ENCODE data around the gene CACNB4. TPM values are rescaled to one million over a fixed set of nuclear protein-coding genes. Genes with fewer than 3 reads are reported as not detected.

The CACNB4 gene
- total RNA-seq, 1 donor from 2014 or later: 3.4 TPM

DNA sequence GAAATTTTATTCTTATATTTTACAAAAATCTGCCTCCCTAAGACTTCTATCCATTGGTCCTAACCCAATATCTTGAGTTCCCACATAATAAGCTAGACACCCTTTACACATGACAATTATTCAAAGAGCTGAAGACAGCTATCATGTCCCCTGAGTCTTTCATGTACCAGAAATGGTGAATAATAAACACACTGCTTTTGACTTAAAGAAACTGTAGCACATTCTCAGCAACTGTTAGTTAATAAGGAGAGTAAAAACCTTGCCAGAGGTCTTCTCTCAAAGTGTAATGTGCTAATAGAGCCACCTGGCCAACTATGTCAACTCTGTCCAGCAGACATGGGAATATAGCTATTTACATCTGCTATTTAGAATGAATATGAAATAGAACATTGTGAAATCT is 160.9 kb downstream of the CACNB4 start:
- H3K4me3 Mint-ChIP-seq (ENCODE audit: unreplicated experiment): no peak overlapping the region
- TF ChIP-seq, protein P1, sequence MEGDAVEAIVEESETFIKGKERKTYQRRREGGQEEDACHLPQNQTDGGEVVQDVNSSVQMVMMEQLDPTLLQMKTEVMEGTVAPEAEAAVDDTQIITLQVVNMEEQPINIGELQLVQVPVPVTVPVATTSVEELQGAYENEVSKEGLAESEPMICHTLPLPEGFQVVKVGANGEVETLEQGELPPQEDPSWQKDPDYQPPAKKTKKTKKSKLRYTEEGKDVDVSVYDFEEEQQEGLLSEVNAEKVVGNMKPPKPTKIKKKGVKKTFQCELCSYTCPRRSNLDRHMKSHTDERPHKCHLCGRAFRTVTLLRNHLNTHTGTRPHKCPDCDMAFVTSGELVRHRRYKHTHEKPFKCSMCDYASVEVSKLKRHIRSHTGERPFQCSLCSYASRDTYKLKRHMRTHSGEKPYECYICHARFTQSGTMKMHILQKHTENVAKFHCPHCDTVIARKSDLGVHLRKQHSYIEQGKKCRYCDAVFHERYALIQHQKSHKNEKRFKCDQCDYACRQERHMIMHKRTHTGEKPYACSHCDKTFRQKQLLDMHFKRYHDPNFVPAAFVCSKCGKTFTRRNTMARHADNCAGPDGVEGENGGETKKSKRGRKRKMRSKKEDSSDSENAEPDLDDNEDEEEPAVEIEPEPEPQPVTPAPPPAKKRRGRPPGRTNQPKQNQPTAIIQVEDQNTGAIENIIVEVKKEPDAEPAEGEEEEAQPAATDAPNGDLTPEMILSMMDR (IDR thresholded peaks at IDR 0.05): no peak
- H3K4me1 Mint-ChIP-seq (ENCODE audit: unreplicated experiment): no peaks in the 10 kb centered on the region
- no peak for DNase-seq (ENCODE audit: extremely low spot score, unreplicated experiment)
- no peak overlapping the region for H3K27ac Mint-ChIP-seq (ENCODE audit: unreplicated experiment)
- peaks cover 8% of the 10 kb centered on the region for H3K9me3 Mint-ChIP-seq (ENCODE audit: unreplicated experiment)
- H3K27me3 Mint-ChIP-seq (ENCODE audit: unreplicated experiment): peaks cover 18% of the 10 kb centered on the region
- no peaks in the 10 kb centered on the region for H3K36me3 Mint-ChIP-seq (ENCODE audit: unreplicated experiment)

DNA sequence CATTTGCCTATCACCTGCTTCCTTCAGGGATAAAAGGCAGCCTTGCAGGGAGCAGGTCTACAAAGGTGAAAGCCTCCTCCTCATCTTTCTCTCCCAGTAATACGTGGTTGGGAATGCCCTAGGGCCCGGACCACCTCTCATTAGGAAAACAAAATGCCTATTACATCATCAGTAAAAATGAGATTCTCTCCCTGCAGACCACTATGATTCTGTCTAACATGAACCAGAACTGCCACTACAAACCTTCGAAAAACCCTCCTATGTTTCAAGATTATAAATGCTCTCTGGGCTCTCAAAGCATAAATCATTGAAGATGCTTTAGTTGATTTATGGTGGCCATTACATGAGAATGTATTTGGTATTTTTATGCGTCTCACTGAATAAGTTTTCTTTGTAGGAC is 162.2 kb downstream of the CACNB4 start:
- H3K4me1 Mint-ChIP-seq (ENCODE audit: unreplicated experiment): no peaks in the 10 kb centered on the region

DNA sequence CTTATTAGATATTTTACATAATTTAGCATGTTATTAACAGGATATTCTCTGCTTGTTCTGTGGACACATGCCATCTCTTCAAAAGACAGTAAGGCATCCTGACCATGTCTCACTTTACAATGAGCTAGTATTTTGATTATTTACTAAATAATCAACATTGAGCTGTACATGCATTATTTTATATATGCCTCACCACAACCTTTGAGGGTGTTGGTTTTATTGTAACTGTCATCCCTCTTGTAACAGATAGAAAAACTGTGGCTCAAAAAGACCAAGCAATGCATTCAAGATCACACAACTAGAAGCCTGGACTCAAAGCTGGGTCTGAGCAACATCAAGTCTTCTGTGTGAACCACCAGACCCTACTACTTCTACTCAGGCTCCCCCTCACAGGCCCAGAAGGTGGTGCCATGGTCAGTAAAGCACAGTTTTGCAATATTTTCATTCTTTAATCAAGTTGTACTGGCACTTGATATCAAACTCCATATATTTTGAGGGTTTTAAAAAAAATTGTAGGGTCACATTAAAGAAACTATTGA is 165.5 kb downstream of the CACNB4 start:
- Mint-ChIP-seq H3K4me1 (ENCODE audit: unreplicated experiment) (no peaks in the 10 kb centered on the region), H3K36me3 (ENCODE audit: unreplicated experiment) (no peaks in the 10 kb centered on the region), H3K27ac (ENCODE audit: unreplicated experiment) (no peak overlapping the region), H3K4me3 (ENCODE audit: unreplicated experiment) (no peak overlapping the region), H3K9me3 (ENCODE audit: unreplicated experiment) (no peaks in the 10 kb centered on the region), H3K27me3 (ENCODE audit: unreplicated experiment) (peaks cover 37% of the 10 kb centered on the region)
- TF ChIP-seq, protein P1 (IDR thresholded peaks at IDR 0.05): no peak
- no peak for DNase-seq (ENCODE audit: extremely low spot score, unreplicated experiment)

More for the DNA sequence above, 162.2 kb downstream of the CACNB4 start:
- Mint-ChIP-seq H3K27ac (ENCODE audit: unreplicated experiment) (no peak overlapping the region), H3K36me3 (ENCODE audit: unreplicated experiment) (no peaks in the 10 kb centered on the region), H3K9me3 (ENCODE audit: unreplicated experiment) (no peaks in the 10 kb centered on the region), H3K4me3 (ENCODE audit: unreplicated experiment) (no peak overlapping the region), H3K27me3 (ENCODE audit: unreplicated experiment) (peaks cover 23% of the 10 kb centered on the region)
- TF ChIP-seq, protein P1 (IDR thresholded peaks at IDR 0.05): no peak
- no peak for DNase-seq (ENCODE audit: extremely low spot score, unreplicated experiment)

DNA sequence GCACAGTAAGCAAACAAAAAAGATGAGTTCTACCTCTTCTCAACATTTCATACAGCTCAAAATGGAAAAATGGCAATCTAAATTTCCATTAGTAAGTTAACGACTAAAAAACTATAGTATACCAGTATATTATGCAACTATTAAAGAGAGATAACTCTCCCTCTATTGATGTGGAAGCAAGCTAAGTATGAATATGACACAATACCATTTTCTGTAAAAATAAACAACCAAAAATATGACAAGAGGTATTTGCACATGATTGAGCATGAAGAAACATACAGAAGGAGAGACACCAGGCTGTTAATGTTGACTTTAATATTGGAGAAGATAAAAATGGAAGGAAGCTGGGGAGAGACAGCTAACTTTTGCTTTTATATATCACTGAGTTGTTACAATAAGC is 167.1 kb downstream of the CACNB4 start:
- Mint-ChIP-seq H3K36me3 (ENCODE audit: unreplicated experiment) (no peaks in the 10 kb centered on the region), H3K27me3 (ENCODE audit: unreplicated experiment) (peaks cover 44% of the 10 kb centered on the region), H3K9me3 (ENCODE audit: unreplicated experiment) (no peaks in the 10 kb centered on the region), H3K4me3 (ENCODE audit: unreplicated experiment) (no peak overlapping the region), H3K27ac (ENCODE audit: unreplicated experiment) (no peak overlapping the region), H3K4me1 (ENCODE audit: unreplicated experiment) (no peaks in the 10 kb centered on the region)
- TF ChIP-seq, protein P1 (IDR thresholded peaks at IDR 0.05): no peak
- DNase-seq (ENCODE audit: extremely low spot score, unreplicated experiment): no peak

DNA sequence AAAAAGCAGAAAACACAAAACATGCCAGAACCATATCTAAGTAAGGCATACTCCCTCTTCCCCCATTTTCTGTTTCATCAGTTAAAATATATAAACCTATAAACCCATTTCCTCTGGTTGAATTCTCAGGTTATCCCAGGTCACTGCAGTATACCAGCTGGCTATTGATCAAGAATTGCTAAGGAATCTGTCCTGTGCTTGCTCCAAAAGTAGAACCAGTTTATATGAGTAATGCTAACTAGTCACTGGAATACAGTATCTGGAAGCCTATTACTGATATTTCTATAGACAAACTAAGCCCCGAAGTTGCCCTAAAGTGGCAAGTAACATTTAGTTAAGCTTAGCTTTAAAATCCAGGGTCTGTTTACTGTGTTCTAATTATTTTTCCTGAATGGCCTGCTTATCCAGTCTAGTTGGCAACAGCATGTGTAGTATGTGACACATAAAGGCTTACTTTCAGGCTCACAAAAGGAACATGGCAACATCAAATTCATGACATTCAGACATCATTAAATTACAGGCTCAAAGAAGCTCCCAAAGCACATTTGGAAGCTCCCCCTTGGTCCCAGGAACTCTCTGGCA is 167.7 kb downstream of the CACNB4 start:
- no peaks in the 10 kb centered on the region for H3K36me3 Mint-ChIP-seq (ENCODE audit: unreplicated experiment)
- no peaks in the 10 kb centered on the region for H3K4me1 Mint-ChIP-seq (ENCODE audit: unreplicated experiment)
- H3K27ac Mint-ChIP-seq (ENCODE audit: unreplicated experiment): no peak overlapping the region
- no peaks in the 10 kb centered on the region for H3K9me3 Mint-ChIP-seq (ENCODE audit: unreplicated experiment)
- TF ChIP-seq, protein P1 (IDR thresholded peaks at IDR 0.05): no peak
- H3K27me3 Mint-ChIP-seq (ENCODE audit: unreplicated experiment): peaks cover 44% of the 10 kb centered on the region
- no peak for DNase-seq (ENCODE audit: extremely low spot score, unreplicated experiment)
- no peak overlapping the region for H3K4me3 Mint-ChIP-seq (ENCODE audit: unreplicated experiment)

Measured in osteocyte (in vitro differentiated cells).